Stimulated activated CD4-positive, alpha-beta T cell treated with anti-CD3 and anti-CD28 coated beads, TNF-alpha, amount 100 ng/mL, for 1 hour (primary cell): ENCODE data around the gene AZI2.

Experiments
- DNase-seq, 3 donors: peaks; one replicate each; pipeline ENCODE4 v3.0.0-alpha.2; 2020; ENCODE audit warnings: low read depth in 3 of 3, low spot score in 1 of 3

The AZI2 gene, protein sequence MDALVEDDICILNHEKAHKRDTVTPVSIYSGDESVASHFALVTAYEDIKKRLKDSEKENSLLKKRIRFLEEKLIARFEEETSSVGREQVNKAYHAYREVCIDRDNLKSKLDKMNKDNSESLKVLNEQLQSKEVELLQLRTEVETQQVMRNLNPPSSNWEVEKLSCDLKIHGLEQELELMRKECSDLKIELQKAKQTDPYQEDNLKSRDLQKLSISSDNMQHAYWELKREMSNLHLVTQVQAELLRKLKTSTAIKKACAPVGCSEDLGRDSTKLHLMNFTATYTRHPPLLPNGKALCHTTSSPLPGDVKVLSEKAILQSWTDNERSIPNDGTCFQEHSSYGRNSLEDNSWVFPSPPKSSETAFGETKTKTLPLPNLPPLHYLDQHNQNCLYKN

DNA sequence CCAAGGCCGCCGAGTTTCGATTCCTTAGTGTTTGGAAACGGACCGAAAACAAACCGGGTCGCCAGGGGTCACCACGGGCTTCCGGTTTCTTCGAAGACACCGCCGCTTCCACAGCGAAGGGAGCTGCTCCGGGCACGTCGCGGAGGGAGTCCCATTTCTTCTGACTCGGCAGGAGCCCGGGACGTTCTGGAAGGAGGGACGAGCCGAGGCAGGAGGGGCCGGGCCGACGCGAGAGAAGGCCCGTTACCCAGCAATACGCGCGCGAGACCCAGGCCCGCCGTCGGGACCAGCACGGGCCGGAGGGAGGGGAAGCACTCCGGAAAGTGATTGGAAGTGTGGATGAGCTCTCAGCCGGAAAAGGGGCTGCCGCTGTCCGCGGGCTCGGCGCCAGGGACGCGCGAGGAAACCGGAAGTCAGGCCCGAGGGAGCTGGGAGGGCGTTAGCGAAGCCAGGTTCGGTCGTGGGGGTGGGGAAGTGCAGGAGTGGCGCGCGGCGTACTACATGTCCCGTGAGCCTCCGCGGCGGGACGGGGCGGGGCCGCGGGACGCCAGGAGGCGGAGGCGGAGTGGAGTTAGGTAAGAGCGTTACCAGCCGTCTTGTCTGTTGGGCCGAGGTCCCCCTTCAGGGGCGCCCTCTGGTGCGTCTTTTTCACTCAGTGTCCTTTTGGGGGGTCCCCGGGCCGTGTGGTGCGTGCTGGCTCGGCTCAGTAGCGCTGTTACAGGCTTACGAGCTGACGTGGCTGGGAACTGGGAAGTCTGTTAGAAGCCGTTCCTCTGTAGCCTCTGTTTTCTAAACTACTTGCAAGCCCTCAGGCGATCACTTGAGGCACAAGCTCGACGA, at the start of gene AZI2, which contains the start of gene ZCWPW2:
Gene AZI2, minus strand, starts transcription at position 196 of the 840 bp plus-strand sequence. CDS start 8,207 bp downstream, outside the sequence.
Gene ZCWPW2, plus strand, starts transcription at position 93 of the 840 bp plus-strand sequence. CDS start 64,348 bp downstream, outside the sequence.
- DNase-seq, result peak; percentile 68 to 89 (median 79)

DNA sequence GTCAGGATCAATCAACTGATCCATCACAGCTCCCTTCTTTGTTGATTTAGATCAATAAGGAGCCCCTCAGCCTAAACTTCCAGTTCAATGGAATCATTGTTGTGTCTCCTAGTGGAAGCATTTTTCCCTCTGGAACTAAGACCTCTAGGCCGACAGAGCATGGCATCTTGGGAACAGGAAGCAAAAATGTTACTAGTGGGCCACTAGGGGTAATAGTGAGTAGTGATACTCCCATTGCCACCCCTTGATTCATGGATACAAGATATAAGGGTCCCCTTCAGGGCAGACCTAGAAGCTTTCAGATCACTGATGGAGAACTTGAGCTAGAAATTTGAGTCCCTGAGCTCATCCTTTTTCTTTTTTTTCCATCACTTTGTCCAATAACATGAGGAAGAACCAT, 40.4 kb upstream of the AZI2 start:
- DNase-seq, result no peak

DNA sequence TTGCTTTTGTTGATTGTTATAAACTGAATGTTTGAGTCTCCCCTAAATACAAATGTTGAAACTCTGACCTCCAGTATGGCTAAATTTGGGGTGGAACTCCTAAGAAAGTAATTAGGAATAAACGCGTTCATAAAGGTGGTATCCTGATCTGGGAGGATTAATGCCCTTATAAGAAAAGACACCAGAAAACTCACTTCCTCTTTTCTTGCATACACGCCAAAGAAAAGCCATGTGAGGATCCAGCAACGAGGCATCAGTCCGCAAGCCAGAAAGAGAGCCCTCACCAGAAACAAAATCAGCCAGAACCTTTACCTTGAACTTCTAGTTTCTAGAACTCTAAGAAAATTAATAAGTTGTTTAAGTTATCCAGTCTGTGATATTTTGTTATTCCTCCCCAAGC, 37.4 kb upstream of the AZI2 start:
- DNase-seq, result no peak

DNA sequence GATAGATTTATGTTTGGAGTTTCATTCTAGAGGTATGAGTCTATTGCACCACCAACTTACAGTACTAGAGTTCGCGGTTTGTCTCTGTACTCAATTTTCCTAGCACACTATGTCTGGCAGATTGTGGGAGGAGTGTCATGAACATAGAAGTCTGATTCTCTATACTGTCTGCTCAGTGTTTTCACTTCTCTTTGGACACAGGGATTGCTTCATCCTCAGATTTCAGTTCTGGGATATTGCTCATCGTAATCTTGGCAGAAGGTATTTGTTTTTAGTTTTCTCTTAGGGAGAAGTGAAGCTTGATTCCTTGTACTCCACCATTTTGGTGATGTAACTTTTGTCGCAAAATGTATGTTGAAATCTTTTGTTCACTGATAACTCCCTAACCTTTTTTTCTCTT, 27.8 kb upstream of the AZI2 start:
- no peak for DNase-seq

DNA sequence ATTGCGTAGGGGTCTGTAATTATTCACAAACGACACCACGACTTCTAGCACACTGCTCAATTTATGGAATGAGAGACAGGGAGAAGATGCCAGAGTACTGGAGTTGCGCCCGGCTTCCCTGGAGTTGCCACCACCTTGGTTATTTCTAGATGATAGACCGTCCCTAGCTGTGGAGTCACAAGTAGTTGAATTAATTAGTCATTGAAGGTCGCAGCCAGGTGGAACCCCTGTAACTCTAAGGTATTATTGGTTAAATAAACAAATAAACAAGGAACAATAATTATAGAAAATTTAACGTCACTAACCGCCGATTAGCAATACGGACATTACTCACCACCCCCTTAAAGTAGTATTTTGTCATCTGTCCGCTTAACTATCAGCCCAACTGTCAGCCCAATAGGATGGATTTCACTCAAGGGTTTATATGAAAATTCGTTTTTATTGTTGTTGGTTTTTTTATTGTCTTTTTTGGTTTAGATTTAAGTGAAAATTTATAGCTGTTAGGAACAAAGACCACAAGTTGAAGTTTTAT, 911 bp upstream of the AZI2 start:
- peak in 1 of 3 donors; percentile 5 for DNase-seq

DNA sequence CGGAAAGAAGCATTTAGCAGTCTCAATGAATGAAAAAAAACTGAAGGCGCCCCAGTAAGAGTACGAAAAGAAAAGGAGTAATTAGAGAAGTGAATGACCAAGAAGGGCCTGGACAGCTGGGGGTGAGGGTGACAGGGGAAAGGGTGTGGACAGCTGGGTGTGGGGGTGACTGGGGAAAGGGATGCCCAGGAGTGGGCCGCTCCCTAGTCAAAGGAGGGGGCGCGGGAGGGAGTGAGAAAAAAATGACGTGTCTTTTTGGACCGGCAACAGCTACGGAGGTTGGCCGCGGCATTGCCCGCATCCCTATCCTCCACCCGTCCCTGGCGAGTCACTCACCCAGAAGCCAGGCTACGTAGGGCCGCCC, 377 bp downstream of the AZI2 start:
- DNase-seq, result no peak

DNA sequence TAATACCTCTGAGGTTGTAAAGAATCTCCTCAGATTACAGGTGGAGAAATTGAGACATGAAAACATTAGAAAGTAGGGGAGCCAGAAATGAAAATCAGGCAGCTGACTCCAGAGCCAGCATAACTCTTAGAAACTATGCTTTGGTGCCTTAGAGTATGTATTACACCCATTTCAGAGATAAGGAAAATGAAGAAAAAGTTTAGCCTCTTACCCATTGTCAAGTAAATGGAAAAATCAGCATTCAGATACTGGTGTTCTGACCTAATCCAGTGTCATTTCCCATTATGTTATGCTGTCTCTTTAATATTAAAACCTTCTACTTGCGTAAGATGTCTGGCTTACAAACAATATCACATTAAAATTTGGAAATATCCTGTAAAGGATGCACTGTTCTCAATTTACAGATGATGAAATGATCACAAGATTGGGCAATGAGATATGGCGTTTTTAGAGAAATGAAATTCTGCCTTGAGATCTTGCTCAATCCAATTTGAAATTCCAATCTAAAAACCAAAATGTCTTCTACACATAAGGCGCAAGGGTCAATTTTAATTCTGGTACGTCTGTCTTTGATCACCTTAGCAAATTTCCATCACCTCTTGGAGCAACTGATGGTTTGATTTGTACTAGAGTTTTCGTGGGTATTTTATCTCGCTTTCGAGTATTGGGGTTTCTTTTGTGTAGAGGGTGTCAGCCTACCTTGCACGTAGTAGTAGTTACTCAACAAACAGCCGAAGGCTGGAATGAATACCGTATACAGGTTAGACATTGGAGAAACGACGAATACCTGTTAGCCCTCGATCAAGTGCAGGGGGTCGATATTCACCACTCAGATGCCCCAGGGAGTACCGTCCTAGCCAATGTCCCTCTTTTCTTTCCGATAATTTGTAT, 1.0 kb downstream of the AZI2 start:
- DNase-seq, result no peak

DNA sequence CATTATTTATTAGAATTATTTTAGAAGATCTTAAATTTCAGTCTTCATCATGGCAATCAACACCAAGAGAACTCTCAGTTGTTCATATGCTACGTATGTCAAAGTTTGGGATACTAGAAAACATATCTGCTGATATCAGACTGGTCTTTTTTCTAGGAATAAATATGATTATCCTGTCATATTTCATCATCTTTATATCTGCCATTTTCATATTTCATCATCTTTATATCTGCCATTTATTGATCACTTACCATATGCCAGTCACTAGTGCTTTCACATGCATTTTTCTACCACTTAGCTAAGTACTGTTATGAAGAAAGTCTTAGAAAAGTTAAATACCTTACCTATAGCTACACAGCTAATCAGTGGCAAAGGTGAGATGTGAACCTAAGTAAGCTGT, 2.9 kb downstream of the AZI2 start:
- DNase-seq, result no peak

DNA sequence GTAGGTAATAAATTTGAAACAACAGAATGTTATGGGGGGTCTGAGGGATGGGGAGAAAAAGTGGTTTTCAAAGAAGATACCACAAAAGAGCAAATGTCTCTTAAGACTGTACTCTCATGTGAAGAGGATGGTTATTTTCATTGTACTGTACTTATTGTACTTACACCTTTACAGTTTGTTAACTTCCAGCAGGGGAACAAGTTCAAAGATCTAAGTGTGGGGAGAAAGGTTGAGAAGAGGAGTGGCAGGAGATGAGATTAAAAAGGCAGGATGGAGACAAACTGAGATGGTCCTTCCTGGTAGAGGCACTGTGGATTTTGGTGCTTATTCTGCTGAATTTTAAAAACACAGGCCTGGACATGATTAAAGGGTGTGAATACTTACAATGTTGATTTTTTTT, 5.5 kb downstream of the AZI2 start:
- no peak for DNase-seq

DNA sequence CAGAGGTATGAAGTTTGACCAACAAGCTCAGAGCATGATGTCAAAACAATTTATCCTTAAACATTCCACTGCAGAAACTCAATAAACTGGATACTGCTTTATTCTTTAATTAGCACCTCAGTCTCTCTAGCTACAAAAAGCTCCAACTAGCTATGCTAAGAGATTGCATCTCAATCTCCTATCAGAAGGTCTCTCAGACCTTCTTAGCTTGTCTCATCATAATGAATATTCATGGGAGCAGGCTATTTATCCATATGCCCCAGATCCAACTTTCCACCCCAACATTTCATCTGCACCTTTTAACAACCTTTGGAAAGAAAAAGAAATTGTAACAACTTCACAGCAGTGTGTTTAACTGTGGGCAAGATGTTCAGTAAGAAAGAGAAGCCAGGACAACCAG, 11.4 kb downstream of the AZI2 start:
- DNase-seq, result no peak

DNA sequence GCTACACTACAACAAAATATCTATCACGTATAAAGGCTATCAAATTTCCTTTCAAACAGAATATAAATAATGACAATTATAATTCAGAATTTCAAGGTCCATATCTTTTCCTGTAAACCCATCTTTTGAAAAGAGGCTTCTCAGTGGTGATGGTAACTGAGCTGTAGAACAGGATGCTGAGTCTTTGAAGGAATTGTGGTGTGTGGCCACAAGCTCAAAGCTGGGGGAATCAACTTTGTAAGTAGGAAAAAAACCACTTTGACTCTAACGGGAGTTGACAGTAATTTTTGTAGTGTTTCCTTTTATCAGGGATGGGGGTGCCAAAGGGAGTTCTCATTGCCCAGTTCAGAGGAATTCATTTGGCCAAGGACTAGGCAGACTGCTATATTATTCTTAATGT, 13.4 kb downstream of the AZI2 start:
- DNase-seq, result no peak

DNA sequence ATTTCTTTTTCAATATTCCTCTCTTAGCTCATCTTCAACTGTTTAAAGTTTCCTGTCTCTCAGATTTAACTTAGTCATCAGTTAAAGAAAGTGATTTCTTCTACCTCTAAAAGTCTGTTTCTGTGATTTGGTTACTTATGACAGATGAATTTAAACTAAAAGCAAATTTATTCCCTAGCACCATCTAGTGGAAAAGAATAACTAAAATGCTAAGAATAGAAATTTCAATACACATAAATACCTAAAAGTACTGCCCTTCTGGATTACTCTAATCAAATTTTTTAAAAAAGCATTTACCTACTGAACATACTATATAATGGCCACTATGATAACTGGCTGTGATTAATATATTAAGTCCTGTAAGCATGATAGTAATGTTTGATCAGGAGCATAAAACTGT, 14.1 kb downstream of the AZI2 start:
- DNase-seq, result no peak

DNA sequence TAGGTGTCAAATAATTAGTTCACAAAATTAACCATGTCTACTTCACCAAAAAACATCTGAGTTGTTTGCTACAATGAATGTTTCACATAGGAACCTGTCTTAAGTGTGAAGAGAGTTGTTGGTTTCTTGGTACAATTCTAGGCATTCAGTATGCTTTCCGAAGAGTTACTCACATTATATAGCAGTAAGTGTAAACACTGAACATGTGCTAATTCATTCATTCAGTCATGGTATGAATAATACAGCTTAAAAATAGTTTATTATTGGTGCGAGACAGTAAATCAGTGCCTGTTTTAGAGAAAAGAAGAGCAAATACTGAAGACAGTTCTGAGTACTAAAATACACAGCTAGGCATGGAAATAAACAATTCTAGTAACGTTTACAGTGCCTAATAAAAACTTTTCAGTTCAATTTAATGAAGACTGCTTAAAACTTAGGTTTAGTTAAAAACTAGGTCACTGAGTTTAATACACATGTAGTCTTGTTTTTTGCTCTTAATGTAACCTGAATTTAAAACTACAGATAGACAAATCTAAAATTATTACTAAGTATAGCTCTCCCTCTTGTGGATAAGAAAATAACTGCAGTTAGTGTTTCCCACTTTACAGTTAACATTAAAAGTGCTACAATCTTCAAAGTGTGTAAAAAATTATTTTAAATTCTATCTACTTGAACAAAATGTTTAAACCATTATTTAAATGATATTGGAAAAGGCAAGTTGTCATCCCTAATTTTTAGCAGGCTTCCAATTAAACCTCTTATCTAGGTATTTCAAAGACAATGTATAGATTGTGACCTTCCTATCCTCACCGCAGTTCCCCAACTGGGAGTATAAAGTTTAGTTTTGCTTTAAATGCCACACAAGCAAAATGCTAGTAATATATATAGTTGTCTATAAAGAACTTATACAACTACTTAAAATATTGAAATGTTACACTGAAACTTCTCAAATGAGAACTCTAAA, 20.2 kb downstream of the AZI2 start:
- DNase-seq, result no peak

DNA sequence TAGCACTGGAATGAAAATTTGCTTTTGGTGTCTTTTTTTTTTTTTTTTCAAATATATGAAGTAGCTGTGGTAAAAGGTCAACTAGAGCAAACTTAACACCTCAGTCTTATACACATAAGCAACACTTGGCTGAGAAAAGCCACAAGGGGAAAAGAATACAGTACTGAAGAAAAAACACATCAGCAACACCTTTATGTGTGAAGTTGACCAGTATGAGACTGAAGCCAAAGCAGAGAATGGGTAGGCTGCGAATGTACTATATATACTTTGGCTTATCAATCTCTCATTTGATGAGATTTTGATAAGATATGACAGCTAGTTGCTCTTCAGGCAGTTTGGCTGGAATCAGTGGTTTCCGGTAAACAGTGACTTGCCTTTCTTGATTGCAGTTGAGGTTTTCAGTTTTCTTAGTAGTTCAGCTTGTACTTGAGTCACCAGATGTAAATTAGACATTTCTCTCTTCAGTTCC, 22.1 kb downstream of the AZI2 start:
- no peak for DNase-seq

DNA sequence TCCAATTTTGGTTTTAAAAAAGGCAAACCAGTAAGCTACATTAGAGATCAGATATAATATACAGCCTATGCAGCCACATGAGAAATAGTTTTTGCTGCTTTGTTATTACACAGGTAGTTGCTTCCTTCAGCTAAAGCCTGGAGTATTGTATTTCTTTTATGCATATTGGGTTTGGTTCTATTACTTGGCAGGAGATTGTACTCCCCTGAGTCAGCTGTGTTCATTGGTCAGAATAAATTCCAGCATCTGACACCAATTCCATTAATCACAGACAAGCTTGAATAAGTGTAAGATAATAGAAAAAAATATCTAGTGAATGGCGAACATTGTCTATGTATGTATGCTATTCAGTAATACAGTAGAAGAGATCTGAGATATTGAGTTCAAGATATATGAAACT, 26.2 kb downstream of the AZI2 start:
- DNase-seq, result no peak

DNA sequence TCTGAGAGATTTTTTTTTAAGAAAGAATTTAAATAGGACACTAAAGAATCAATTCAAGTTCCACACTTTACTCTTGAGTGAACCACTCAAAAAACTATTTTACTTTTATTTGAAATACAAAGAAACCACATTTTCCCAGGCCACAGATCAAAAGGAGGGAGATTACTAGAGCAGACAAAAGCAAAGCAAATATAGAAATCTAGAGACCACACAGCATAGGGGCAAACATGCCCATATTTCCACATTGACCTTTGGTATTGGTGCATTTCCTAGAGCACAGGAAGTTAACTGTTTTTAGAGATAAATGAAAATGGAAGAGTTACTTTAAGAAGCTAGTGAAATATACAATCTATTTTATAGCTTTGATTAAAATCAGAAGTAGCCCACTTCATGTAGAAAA, 27.6 kb downstream of the AZI2 start:
- no peak for DNase-seq

DNA sequence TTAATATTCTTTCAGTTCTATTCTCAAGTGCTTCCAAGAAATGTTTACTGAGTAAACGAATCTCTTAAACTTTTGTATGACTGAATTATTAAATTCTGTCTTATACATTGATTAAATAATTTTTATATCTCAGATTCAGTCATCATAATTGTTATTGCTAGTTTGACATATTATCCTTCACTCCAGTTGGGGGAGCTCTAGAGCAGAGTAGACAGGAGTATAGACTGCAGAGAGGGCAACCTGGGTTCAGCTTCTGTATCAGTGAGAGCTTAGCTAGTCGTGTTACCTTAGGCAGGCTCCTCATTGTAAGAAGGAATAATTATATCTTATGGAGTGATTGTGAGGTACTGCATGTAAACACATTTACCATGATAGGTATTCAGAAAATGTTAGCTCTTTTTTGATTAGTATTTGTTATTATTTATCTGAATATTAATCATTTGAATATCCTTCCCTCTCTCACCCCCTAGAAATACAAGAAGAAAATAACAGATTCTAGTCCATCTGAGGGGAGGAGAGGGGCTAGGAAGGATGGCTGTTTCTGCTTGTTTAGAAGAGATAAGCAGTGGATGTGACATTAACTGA, 31.1 kb downstream of the AZI2 start:
- no peak for DNase-seq

DNA sequence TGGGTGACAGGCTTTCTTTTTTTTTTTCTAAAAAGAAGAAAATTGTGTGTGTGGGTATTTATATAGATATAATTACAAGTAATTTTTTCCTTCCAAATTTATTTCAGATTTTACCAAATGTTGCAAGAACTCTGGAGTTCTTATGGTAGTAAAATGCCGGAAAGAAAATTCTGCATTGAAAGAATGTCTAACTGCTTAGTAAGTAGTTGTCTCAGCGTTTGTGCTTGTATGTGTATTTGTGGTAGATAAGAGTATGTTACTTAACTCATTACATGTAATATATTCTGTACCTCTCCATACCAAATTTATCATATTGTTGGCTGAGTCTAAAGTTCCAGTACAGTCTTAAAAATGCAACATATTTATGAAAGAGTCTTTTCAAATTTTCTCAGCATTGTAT, 32.4 kb downstream of the AZI2 start:
- DNase-seq, result no peak

DNA sequence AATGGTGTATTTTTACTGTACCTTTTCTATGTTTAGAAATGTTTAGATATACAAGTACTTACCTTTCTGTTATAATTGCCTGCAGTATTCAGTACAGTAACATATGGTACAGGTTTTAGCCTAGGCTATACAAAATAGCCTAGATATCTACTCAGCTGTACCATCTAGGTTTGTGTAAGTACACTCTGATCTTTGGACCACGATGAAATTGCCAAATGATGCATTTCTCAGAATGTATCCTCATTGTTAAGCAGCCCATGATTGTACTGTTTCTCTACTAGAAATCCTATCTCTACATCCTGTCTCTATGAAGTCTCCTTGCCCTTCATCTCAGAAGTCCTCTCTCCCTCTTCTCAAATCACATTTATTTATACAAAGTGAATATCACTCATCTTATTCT, 32.9 kb downstream of the AZI2 start:
- no peak for DNase-seq
